Activated CD4-positive, CD25-positive, alpha-beta regulatory T cell treated with anti-CD3 and anti-CD28 coated beads, Interleukin-2, amount 50 U/mL, for 72 hours (primary cell): ENCODE results near the gene CNTNAP3.
"Not testable (repeated sequence)": the region's sequence is repeated elsewhere in the genome, so short reads cannot be mapped to it uniquely, and the experiment has no call there.

Experiments
- DNase-seq: peaks from one replicate; pipeline ENCODE4 v3.0.0; 2021

The CNTNAP3 gene

GRCh38 chr9:39287980-39288379 is at the start of gene CNTNAP3:
Gene CNTNAP3 (minus strand): TSS chr9:39288167. CDS start chr9:39288064, 103 bp downstream.
- not testable (repeated sequence) for DNase-seq

- DNase-seq: not testable (repeated sequence)
Observed at GRCh38 chr9:39279995-39280394, 8.0 kb downstream of the CNTNAP3 start.

DNA sequence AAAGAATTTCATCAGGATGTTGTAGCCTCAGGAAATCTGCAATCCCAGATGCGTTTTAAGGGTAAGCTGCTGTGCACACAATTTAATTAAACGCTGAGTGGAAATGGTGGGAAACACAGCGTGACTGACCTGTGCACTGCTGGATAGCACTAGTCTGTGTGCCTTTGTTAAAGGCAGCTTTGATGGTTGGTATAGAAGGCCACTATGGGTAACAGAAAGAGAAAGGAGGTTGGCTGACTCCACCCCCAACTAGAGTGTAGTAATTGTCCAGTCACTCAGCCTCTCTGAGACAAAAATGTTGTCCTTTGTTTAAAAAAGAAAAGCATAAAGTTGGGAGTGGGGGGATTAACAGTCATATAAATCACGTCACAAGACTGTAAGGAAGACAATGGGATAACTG is 45.5 kb downstream of the CNTNAP3 start:
- not testable (repeated sequence) for DNase-seq

GRCh38 chr9:39232130-39232991 is 55.6 kb downstream of the CNTNAP3 start:
- not testable (repeated sequence) for DNase-seq

DNA sequence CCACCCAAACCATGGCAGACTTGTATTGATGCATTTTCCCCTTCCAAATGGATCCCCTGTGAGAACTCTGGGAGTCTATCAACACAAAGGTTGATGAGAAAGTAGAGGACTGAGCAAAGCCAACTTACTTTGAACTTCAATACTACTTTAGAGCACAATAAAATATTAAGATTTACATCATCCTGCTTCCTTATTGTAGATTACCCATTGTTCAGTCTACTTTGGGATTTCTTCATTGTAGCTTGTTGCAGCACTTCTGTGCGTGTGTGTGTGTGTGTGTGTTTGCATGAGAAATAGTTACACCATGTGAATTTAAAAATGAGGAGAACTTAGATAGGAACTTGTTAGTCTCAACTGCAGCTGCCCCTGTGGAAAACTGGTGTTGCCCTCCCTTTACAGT is 72.0 kb downstream of the CNTNAP3 start:
- DNase-seq: not testable (repeated sequence)

DNA sequence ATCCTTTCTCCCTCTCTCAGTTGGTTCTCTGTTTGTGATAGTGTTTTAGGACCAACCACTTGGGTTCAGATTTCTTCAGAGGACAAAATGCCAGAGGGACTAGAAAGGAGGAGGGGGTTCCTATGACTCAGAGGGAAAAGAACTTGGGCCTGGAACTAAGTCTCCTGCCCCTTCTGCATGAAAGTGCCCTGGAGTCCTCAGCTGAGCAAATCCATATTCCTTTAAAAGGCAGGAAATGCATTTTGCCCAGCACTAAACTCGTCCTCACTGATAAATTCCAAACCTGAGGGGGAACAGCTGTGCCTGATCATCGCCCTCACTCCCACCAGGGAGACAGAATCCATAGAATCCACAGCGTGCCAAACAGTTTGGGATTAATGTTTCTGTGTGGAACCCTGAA is 78.2 kb downstream of the CNTNAP3 start:
- not testable (repeated sequence) for DNase-seq

- DNase-seq: not testable (repeated sequence)
Observed at GRCh38 chr9:39206643-39207042, 81.3 kb downstream of the CNTNAP3 start.

DNA sequence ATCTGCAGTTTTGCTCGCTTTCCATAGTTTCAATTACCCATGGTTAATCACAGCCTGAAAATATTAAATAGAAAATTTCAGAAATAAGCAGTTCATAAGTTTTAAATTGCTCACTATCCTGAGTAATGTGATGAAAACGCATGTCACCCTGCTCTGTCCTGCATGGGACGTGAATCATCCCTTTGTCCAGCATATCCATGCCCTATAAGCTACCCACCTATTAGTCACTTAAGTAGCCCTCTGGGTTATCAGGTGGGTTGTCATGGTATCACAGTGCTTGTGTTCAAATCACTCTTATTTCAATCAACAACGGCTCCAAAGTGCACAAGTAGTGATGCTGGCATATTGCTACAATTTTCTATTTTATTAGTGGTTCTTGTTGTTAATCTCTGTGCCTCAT is 82.1 kb downstream of the CNTNAP3 start:
- not testable (repeated sequence) for DNase-seq

DNA sequence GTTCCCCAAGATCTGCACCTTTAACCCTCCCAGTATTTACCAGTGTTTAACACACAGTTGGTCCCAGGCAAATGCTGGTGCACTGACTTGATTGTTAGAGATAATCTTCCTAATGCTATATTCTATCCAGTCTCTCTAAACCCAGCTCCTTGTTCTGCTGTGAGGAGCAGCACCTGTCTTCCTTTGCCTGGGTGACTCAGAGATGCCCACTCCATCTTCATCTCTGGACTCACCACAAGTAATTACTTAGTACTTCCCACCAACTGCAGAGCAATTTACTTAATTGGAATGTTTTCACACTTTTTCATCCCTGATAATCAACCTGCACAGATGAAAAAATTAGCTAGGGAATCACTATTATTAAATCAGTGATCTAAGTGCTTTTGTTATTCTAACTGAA is 87.6 kb downstream of the CNTNAP3 start:
- not testable (repeated sequence) for DNase-seq

- not testable (repeated sequence) for DNase-seq
Observed at GRCh38 chr9:39198000-39198709, 89.8 kb downstream of the CNTNAP3 start.

GRCh38 chr9:39171370-39171769 is 116.6 kb downstream of the CNTNAP3 start:
- not testable (repeated sequence) for DNase-seq

GRCh38 chr9:39157714-39158113 is 130.3 kb downstream of the CNTNAP3 start:
- DNase-seq: not testable (repeated sequence)

DNA sequence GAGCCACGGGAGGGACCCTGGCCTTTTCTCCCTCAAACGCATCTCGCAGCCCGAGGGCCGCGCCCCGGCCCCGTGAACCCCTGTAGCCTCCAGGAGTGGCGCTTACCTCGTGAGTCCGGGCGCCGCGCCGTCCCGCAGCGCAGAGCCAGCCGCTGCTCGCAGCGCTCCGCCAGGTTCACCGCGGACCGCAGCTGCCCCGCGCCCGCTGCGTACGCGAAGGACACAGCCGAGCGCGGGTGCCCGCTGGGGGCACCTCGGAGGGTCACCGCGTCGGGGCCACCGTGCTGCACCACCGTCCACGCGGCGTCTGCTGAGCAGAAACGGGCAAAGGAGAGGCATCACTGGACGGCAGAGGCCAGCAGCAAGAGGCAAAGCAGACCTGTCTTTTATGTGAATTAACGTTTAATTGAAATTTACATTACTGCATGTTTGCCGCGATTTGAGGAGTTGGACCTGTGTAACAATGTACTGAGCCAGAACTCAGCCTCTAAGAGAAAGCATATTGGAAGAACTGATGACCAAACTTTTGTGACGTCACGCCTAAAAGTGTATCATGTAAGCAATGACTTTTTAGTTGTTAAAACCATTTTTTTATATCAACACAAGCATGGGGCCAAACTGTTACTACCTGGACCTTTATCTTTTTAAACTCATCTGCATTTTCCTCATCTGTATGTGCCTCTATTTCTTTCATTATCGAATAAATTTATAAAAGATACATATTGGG is 155.0 kb downstream of the CNTNAP3 start:
- DNase-seq: not testable (repeated sequence)

- DNase-seq: not testable (repeated sequence)
Observed at GRCh38 chr9:39121401-39121800, 166.6 kb downstream of the CNTNAP3 start.

DNA sequence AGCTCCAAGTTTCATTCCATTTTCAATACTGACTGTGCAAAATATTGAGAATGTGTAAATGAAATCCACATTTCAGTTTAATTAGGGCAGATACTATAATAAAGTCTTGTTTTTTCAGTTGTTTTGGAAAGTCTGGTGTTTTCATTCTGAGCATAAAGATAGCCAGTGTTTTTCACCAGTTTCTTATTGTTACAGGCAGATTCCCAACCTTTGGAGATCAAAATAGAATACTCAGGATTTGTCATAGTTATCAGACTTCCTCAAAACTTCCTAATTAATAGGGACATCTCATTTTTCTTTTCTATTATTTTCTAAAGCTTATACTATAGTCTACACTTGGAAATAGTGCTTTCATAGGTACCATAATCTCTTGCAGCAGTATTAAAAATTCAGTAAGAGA is 176.2 kb downstream of the CNTNAP3 start:
- DNase-seq: not testable (repeated sequence)

DNA sequence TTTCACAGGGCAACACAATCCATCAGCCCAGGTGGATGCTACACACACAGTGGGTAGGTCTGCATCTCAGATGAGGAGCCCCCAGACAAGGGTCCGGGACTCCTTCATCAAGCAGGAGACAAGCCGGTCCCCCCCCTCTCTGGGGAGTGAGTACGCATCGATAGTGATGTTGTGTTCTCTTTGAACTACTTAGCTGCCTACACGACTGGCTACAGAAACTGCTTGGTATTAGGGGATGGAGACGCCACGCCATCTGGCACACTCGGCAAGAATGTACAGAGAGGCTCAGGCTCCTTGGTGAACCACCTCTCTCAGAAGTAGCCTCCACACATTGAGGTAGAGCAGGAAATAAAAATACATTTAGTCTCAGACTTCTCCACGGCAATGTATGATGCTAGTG is 179.8 kb downstream of the CNTNAP3 start:
- DNase-seq: no peak

DNA sequence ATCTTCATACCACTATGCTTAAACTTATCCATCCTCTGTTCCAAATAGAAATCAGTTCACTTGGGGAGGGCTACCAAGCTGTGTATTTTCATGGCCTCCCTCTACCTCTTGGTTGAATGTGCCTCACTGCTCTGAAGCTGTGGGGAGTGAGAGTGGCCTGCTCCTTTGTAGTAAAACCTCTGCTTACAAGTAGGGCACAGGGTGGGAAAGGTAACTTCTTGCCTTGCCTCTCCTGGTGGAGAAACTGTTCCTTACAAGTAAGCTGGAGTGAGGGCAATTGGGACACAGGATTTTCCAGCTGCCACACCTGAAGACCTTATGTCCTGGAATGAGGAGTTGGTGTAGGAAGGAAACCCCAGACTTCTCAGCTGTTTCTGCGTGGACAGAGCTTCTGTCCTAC is 190.8 kb downstream of the CNTNAP3 start:
- not testable (repeated sequence) for DNase-seq

DNA sequence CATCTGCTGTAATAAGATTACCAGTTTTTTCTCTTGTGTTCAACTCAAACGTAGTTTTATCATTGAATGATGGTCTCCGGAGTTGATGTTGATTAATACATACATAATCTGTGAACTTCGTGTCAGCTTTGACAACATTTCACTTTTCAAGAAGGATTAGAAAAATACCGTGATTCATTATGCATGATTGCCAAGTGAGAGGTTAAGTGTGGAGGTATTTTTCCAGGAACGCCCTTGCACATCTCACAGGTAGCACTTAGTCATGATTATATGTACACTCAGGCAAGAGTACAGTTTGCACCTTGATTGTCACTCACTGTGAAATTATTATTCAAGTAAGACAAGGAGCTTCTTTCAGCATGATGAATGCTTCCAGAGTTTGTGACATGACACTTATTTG is 202.7 kb downstream of the CNTNAP3 start:
- not testable (repeated sequence) for DNase-seq

GRCh38 chr9:39082574-39082973 is 205.4 kb downstream of the CNTNAP3 start:
- DNase-seq: not testable (repeated sequence)

DNA sequence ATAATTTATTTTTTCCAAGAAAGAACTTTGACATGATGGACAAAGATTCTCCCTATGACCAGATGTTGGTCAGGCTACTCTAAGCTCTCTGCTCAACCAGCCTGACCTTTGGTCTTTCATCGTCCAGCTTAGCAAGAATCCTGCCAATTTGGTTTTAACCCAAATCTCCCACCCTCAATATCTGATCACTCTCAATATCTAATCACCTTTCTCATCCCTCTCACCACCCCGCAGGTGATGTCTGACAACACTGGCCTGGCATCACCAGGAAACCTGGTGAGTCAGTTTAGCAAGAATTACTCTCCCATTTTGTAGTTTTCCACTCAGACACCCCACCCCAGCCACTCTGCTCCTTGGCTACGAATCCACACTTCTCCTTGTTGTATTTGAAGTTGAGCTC is 207.9 kb downstream of the CNTNAP3 start:
- not testable (repeated sequence) for DNase-seq

- not testable (repeated sequence) for DNase-seq
Observed at GRCh38 chr9:39078621-39079256, 209.2 kb downstream of the CNTNAP3 start.

DNA sequence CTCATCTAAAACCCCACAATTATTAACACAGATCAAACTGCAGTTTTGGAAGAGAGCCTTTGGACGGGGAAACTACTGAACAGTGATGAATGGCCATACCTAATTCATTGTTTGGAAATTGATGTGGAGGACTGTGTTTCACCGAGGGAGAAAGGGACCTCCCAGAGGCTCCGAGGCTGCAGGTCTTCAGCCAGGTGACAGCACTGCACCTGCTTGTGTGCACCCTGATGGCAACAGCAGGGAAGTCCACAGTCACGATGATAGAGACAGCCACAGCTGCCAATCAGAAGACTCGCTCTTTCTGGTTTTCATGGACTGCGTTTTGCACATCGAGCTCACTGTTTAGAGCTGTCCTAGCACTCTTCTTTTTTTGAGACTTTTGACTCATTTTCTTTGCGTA is 214.4 kb downstream of the CNTNAP3 start:
- DNase-seq: not testable (repeated sequence)

GRCh38 chr9:39067683-39068082 is 220.3 kb downstream of the CNTNAP3 start:
- not testable (repeated sequence) for DNase-seq
